Measurements from ENCODE around the gene SLC17A1.
"Not testable (repeated sequence)": the region's sequence is repeated elsewhere in the genome, so short reads cannot be mapped to it uniquely, and the experiment has no call there.

SLC17A1 gene

GRCh38 chr6:25754535-25754934, 77.3 kb downstream of the SLC17A1 start, which contains the start of gene SLC17A4:
TSS of gene SLC17A4 (plus strand) at chr6:25754742. CDS start at chr6:25761963, 7,221 bp downstream.
- DNase-seq = no peak

- no peak for DNase-seq
Observed at GRCh38 chr6:25753079-25753478, 78.8 kb downstream of the SLC17A1 start.

GRCh38 chr6:25750906-25751305, 80.9 kb downstream of the SLC17A1 start:
- no peak for DNase-seq

GRCh38 chr6:25749837-25750236, 82.0 kb downstream of the SLC17A1 start:
- DNase-seq = peak; percentile 90 to 91

GRCh38 chr6:25748601-25749517, 83.0 kb downstream of the SLC17A1 start:
- not testable (repeated sequence) for DNase-seq

GRCh38 chr6:25748049-25748448, 83.8 kb downstream of the SLC17A1 start:
- DNase-seq = no peak

GRCh38 chr6:25747477-25747876, 84.4 kb downstream of the SLC17A1 start:
- DNase-seq = no peak

GRCh38 chr6:25746968-25747367, 84.9 kb downstream of the SLC17A1 start:
- DNase-seq = no peak

GRCh38 chr6:25745836-25746235, 86.0 kb downstream of the SLC17A1 start:
- DNase-seq = no peak

- no peak for DNase-seq
Observed at GRCh38 chr6:25743868-25744267, 88.0 kb downstream of the SLC17A1 start.

GRCh38 chr6:25735261-25735660, 96.6 kb downstream of the SLC17A1 start:
- DNase-seq = no peak

Data from AML-193 (cell line).